PC-3 (cell line): ENCODE data around the gene PBOV1.

Experiments used
- EZH2phosphoT487 ChIP-seq: fragments of 300-600 bp; sonication (generic); IDR thresholded peaks from 2 replicates; pipeline ENCODE4 v1.6.1; 2018; ENCODE audit warnings: mild to moderate bottlenecking, antibody characterized with exemption, low read length, borderline replicate concordance
- TF ChIP-seq, protein P1 (sequence below): fragments of 300-600 bp; sonication (generic); conservative IDR thresholded peaks from 2 replicates; pipeline ENCODE4 v1.5.1; 2017; ENCODE audit warnings: antibody characterized with exemption, low read depth, mild to moderate bottlenecking, low read length

DNA sequence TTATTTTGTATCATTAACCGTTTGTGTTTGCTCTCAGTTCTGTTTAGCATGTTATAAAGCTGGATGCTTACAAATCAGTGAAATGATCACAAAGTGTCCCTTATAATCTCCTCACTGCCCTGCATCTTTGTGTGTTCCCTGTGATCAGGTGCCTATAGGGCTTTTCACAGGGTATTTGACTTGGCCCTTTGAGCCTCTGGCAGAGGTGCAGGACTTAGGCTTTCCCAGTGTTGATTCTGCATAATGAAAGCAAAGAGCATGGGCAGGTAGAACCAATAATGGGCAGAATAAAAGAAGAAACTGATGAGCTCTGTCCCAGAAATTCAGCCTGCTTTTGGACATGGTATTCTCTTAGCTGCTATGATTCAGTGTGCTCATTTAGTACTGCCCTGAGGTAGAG is 16.9 kb upstream of the PBOV1 start:
- TF ChIP-seq, protein P1, sequence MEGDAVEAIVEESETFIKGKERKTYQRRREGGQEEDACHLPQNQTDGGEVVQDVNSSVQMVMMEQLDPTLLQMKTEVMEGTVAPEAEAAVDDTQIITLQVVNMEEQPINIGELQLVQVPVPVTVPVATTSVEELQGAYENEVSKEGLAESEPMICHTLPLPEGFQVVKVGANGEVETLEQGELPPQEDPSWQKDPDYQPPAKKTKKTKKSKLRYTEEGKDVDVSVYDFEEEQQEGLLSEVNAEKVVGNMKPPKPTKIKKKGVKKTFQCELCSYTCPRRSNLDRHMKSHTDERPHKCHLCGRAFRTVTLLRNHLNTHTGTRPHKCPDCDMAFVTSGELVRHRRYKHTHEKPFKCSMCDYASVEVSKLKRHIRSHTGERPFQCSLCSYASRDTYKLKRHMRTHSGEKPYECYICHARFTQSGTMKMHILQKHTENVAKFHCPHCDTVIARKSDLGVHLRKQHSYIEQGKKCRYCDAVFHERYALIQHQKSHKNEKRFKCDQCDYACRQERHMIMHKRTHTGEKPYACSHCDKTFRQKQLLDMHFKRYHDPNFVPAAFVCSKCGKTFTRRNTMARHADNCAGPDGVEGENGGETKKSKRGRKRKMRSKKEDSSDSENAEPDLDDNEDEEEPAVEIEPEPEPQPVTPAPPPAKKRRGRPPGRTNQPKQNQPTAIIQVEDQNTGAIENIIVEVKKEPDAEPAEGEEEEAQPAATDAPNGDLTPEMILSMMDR: no peak
- TF ChIP-seq EZH2phosphoT487: no peak
